HG03025 (cell line): ENCODE results near the gene TRIO.

ENCODE experiments used
- ATAC-seq: cut with Tn5 transposase; IDR thresholded peaks from one replicate; pipeline ENCODE4 v1.9.1; 2021; ENCODE audit warnings: mild to moderate bottlenecking, moderate library complexity; ENCODE audit not compliant: unreplicated experiment, low FRiP score

TRIO gene

GRCh38 chr5:14237317-14238086 is 94.4 kb downstream of the TRIO start:
- no peak for ATAC-seq

- ATAC-seq: no peak
These were observed 95.1 kb downstream of the TRIO start for GRCh38 chr5:14238272-14238671.

DNA sequence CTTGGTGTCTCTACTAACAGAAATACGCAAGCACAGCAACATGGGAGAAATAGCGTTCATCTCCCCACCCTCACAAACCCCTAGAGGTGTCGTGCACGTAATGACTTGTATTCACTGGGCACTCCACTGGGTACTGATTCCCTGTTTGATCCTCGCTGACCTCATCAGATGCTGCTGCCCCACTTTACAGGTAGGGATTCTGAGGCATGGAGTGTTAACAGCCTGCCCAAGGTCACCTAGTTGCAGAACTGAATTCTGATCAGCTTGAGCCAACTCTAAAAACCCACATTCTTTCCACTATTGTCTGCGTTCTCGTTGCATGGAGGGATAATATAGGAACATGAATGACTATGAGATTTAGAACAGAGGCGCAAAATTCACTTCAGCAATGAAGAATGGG is 96.3 kb downstream of the TRIO start:
- ATAC-seq: no peak

DNA sequence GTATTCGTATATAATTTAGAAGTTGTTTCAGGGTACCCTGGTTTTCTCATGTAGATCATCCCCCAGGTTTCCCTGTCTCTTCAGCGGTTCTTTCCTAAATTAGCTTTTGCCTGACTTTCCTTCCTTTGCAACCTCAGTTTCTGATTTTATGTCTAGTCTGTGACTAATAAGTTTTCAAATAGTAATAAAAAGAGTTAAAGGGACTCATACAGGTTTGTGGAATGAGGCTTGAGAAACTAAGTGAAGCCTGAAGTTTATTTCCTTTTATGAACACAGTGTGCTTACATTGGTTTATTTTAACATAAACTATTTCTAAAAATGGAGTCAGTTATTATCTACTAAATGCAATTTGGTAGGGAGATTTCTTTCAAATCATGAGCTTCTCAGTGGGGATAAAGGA is 96.8 kb downstream of the TRIO start:
- no peak for ATAC-seq

DNA sequence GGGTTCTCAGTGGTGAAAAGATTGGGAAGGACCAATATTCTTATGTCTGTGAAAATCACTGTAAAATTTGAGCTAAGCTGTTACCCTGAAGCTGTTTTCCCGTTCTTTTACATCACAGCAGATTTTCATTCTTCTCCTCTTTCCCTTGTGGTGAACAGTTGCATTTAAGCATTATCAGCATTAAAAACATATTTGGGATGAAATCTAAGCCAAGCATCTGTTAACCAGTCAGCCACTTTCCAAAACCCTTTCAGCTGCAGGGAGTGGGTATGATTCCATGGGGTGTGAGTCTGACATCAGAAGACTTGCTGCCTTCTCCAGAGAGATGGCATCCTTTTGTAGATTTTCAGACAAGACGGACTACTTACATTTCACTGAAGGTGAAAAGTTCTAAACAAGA is 97.2 kb downstream of the TRIO start:
- ATAC-seq: no peak

- no peak for ATAC-seq
These were observed 98.0 kb downstream of the TRIO start for GRCh38 chr5:14241141-14241540.

- ATAC-seq: no peak
These were observed 99.3 kb downstream of the TRIO start for GRCh38 chr5:14242447-14242846.

DNA sequence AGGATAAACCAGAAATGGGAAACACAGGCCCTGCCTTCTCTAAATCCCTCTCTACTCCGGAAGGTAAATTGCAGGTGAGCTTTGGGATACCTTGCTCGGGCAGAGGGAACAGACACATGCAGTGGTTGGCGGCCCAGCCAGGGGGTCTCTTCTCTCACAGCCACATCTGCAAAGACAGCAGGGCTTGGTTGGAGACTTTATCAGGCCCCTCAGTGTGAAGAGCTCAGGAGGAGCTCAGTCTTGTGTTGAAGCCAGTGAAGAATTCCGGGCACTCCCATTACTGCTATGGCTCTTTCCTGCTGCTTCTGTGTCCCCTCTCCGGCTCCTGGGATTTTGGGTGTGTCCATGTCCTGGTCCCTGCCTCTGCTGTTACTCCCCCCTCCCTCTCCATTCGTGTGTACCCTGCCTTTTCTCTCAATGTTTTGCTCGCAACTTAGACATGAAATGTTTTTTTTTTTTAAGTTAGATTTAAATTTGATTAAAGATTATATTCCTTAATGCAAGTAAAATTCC is 99.8 kb downstream of the TRIO start:
- ATAC-seq: no peak

- ATAC-seq: no peak
These were observed 100.6 kb downstream of the TRIO start for GRCh38 chr5:14243766-14244165.

DNA sequence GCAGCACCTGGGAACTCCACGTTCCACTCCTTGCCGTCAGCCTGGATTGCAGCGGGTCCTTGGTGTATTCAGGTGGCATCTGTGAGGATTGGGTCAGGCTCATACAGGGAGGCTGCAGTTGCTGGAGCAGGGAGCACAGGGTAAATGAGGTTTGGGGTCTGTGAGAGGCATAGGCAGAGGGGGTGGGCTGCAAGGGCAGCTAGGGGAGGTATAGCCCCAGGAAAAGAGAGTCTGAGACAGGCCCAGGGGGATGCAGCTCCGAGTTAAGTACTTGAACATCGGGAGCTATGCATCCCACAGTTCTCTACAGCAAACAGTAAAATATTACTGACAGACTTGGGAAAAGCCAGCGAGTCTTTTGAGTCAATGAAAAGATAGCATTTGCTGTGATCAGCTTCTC is 101.6 kb downstream of the TRIO start:
- no peak for ATAC-seq

- no peak for ATAC-seq
These were observed 102.2 kb downstream of the TRIO start for GRCh38 chr5:14245132-14245925.

DNA sequence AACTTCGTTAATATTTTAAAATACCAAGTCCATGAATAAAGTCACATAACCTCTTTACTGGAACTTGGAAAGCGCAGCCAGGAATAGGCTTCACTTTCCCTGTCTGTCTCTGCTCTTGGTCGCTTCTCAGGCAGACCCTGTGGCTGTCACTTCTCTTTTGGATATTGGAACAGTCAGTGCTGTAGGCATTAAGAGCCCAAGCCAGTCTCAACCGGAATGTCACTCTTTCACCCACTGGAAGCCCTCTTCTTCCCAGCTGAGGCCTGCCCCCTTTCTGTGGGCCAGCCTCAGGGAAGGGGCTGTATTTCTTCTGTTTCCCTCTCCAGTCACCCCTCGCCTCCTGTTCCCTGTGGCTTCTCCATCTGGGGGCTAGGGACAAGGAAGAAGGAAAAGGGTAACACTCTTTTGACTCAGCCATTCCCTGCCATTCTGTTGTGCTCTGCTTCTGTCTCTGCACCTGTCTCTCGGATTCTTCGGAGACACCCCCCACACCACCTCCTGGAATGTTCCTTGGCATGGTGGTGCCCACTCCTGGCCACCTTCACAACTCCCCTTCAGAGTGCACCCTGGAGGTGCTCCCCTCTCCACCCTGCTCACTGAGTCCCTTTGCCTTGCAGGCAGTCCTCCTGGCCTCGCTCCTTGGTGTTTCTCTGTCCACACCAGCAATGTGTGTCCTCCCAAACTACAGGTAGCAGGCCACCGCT is 103.4 kb downstream of the TRIO start:
- ATAC-seq: no peak

DNA sequence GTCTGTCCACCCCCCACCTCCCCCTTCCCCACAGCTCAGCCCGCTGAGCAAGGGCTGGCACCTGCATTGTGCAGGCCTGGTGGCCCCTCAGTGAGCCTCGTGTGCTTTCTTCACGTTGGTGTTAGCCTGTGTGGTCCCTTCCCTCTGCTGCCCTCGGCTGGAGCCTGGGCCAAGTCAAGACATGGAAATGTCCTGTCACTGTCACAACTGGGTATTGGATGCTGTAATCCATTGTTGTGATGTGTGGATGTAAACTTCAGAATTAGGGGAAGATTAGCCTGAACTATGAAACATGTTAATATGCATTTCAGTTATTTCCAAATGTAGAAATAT is 103.9 kb downstream of the TRIO start:
- ATAC-seq: no peak

- ATAC-seq: no peak
These were observed 106.3 kb downstream of the TRIO start for GRCh38 chr5:14249258-14250082.

DNA sequence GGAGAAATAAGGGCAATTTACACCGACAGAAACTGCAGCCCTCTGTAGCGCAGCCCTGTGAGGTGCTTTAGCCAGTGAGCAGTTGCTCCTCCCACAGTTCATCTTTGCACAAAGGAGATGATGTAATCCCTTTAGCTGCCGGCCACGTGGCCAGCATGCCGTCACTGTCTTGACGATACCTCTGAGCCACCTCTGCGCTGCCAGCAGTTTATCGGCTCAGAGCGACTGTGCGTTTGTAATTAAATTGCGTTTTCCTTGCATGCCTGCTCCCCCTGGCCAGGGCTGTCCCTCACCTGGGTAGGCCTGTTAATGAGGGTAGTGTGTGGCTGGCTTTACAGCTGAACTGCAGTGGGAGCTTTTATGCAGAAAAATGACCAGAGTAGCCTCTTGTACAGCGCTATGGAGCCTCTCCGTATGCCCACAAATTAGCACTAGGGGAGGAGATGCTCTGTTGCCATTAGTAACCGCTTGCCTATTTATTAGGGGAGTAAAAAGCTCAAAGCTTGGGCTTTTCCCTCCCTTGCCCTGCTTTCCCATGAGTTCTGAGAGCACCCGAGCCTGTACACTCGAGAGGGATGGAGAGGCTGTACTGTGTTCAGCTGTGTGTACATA is 107.0 kb downstream of the TRIO start:
- ATAC-seq: no peak

DNA sequence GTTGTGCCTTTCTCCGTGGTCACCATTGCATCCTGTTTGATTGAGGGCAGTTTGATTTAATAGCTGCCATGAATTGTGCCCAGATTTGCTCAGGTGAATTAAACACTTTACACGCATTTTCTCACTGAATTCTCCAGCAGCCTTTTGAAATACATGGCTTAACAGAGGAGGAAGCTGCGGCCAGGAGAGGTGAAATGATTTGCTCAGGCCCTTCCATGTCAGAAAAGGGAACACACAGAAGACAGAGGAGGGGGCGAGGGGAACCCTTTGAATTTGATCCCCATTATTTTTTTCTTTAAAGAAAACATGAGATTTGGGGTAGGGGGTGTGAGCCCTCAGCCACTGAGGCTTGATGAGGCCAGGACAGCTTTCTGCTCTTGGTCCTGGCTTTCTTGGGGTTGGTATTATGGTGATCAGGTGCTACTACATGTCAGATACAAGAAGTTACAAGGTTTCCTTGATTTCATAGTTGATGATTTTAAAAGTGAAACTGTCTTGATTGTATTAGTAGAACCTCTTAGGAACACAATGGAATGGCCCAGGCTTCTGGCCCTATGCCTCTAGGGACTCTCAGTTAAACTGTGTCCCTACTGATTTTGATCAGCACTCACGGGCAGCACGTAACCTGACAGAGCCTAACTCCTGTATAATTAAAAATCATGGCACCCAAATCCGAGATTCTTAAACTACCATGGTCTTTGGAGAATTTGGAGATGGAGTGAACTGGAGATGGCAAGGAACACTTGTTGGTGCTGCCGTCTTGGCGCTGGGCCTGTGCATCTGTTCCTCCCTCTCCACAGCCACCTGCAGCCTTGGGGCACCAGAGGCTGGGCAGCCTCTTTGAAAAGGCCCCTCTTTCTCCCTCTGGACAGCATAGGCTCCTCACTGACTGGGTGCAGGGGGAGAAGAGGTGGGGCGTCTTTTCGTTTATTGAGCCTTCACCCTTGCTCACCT is 107.9 kb downstream of the TRIO start:
- no peak for ATAC-seq

- peak; percentile 43 for ATAC-seq
These were observed 108.6 kb downstream of the TRIO start for GRCh38 chr5:14251733-14252132.

DNA sequence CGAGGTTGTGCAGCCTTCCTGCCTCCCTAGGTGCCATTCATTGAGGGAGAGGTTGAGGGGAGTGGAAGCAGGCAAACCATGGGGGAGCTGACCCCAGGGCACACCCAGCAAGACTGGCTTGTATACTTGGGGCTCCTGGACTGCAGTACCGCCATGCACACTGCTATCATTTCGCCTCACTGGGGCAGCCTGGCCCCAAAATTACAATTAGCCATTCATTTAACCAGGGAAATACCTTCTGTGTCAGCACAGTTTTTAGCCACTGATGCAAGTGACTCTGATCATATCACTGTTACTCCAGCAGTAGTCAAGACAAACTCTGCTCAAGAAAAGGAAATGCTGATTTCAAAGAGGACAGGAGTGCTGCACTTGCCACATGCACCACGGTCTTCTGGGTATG is 109.7 kb downstream of the TRIO start:
- no peak for ATAC-seq

GRCh38 chr5:14254686-14255085 is 111.5 kb downstream of the TRIO start:
- ATAC-seq: no peak
